GM19455 (cell line): ENCODE measurements around the gene TM6SF1.
"Not testable (repeated sequence)": the region's sequence is repeated elsewhere in the genome, so short reads cannot be mapped to it uniquely, and the experiment has no call there.

Experiments
- ATAC-seq: cut with Tn5 transposase; IDR thresholded peaks from one replicate; pipeline ENCODE4 v1.9.1; 2021; ENCODE audit not compliant: unreplicated experiment

Gene TM6SF1

DNA sequence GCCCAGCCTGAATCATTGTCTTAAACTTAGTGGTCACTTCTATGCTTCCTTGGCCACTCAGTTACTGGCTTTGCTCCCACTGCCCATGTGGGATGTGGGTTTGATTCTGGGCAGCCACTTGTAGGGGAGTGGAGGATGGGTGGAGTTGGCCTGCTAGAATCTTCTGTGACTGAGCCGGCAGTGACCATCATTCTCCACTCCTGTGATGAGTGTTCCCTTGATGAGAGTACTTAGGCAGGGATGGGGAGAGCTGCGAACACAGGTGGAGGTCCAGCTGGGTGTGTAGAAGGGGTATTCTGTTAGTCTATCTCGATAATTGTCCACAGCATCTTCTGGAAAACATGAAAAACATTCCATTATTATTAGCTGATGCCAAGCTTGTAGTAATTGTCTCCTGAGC is 8.0 kb downstream of the TM6SF1 start:
- ATAC-seq = no peak

DNA sequence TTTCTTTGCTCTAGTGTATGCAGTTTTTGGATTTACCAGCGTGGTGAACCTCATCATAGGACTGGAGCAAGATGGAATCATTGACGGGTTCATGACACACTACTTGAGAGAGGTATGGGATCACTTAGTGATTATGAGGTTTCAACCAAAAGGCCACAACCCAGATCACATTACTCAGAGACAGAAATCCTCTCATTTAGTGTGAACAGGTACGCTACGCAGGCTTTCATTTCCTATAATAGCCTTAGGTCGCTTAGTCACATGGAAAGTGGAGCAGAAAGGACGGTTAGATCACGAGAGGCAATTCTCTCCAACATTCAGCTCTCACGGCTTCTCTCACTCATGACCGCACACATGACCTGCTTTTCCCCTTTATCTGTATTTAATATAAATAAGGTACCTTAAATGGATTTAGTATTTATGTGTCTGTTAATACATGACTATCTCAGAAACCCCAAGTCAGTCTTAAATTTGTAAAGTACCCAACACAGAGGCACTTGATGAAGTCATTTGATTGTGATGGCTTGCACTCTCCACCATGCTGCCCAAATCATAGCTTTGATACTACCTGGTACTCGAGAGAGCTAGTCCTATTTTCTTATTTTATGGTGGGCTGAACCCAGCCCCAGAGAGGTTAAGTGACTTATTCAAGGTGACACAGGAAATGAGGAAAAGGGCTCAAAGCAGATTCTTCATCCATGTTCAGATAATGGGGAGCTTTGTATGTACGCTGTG is 8.6 kb downstream of the TM6SF1 start:
- peak; percentile 76 for ATAC-seq

DNA sequence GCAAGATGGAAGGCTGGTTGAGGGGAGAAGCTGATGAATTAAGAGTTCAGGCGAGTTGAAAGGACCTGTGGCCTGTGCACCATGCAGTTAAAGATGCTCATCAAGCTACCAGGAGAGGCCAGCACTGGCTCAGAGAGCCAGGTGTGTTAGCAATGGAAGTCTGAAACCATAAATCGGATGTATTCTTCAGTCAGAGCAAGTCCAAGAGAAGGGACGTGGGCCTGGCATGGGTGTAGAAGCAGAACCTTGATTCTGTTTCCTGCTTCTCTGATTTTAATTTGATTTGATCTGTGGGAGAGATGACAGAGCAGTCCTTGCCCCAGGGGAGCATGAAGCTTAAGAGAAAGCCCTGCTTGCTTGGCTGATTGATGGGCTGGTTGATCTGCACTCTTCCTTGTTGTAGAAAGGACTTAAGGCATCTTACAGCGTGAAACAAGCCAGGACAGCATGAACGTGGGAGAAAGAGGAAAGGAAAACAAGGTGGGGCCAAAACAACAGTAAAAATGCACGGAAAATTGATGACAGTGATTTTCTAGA is 10.9 kb downstream of the TM6SF1 start:
- no peak for ATAC-seq

DNA sequence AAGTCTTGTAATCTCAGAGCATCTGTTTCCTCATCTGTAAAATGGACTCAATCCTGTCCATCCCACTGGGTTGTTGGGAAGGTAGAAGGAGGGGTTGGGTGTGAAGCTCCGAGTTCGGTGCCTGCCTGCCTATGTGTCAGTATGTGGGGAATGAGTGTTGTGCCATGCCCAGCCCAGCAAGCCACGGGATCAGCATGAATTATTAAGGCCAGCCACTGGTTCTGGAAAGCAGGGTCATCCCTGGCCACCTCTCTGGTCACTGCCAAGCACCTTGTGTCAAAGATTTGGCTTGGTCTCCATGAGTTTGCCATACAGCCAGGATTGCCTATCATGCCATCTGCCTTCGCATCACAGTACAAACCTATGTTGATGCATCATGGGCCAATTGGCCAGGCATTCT is 11.5 kb downstream of the TM6SF1 start:
- ATAC-seq = no peak

DNA sequence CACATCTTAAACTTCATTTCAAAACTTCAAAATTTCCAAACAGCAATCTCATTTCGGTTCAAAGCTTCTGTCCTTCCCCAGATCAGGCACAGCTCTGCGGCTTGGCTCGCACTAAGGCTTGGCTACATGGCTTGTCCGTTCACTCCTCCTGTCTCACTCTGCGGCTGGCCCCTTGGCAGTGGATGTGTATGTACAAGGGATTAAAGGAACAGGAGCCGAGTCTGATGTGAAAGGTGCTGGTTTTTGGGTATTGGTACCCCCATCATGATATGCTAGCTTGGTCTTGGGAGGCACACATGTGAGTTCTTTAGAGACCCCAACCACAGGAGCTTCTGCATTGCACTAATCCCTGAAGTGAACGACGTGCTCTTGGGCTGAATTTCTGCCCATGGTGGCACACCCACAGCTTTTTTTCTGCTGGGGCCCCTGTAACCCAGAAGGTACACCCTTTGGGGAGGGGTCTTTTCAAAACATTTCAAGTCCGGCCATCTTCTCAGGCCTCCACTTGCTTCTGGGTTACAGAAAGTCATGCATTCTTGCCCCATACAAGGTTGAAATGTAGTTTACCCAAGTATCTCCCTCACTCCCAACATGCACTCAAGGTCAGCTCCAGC is 12.6 kb downstream of the TM6SF1 start:
- ATAC-seq = no peak

DNA sequence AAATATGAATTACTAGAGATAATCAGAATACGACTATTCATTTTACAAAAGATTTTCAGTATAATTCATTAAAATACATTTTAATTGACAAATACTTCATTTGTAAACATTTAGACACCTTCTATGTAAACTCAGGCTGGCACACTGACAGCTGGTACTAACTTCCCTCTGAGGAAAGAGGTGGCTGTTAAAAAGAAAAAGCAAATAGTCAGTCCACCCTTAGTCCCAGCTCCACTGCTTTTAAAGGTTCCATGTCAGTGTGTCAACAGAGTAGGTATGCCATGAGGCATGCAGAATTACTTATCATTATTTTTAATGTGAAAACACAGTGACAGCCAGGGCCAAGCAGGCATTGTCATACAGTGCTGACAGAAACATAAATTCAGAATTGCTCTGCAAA is 16.1 kb downstream of the TM6SF1 start:
- ATAC-seq = no peak

DNA sequence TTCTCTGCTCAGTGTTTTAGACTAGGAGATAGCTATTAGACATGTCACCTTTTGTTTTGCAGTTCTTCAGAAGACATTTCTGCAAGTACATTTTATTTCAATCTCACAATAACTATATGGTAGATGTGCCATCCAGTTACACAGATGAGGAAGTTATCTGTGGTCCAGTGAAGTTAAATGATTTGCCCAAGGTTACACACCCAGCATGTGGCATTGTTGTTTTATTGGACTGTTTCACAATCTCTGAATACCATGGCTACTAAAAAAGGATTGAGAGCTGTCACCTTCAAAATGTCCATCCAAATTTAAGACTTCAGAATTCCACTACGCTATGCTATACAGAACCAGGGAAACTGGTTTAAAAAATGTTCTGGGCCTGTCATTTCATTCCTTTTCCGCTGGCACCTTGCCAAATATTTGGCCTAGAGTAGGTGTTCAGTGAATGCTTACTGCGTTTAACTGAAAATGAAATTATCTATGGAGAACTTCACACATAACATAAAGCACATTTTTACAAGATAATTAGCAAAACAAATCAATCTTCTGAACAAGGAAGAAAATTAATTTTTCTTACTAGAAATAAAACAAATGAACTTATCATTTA is 20.2 kb downstream of the TM6SF1 start:
- no peak for ATAC-seq

DNA sequence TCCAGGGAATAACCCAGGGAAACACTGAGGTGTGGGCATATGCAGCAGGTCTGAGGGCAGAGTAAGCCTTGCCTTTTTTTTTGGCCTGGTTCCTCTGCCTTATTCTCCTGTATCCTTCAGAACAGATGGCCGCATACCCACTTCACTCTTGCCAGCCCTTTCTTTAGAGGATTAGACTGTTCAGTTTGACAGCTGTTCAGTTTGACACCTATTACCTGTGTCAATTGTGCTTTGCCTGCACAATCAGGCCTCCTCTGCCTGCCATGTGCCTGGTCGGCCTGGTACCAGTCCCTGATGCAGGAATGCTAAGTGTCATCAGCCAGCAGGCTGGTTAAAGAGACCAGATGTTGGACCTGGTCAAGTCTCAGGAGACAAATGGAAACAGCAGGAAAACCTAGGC is 22.3 kb downstream of the TM6SF1 start:
- no peak for ATAC-seq

DNA sequence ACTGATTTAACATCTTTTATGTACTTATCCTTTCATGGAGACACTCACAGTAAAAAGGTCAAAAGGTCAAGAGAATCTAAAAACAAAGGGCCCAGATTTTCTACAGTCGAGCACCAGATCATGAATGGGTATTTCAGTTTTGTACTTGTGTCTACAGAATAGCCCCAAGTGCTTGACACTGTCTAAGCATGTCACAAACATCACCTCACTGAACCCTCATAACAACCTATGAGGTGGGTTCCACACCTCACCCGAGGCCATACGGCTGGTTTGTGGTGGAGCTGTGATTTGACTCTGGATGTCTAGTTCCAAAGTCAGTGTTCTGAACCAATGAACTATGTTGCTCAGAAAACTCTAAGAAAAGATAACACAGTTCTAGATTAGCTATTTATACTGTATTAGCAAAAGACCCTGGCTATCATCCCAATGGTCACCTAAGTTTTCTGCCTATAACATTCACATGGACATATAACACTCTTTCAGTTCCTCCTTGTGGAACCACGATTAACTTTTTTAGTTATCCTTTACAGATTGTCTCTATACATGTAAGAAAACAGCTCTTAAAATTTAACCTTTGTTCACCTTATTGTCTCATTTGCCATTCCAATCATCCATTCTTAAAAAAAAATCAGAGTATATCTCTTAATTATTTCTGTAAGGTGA is 25.5 kb downstream of the TM6SF1 start:
- ATAC-seq = no peak

DNA sequence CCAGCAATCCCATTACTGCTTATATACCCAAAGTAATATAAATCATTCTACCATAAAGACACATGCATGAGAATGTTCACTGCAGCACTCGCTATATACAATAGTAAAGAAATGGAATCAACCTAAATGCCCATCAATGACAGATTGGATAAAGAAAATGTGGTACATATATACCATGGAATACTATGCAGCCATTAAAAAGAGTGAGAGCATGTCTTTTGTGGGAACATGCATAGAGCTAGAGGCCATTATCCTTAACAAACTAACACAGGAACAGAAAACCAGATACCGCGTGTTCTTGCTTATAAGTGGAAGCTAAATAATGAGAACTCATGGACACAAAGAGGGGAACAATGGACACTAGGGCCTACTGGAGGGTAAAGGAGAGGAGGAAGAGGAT is 34.7 kb downstream of the TM6SF1 start:
- not testable (repeated sequence) for ATAC-seq

DNA sequence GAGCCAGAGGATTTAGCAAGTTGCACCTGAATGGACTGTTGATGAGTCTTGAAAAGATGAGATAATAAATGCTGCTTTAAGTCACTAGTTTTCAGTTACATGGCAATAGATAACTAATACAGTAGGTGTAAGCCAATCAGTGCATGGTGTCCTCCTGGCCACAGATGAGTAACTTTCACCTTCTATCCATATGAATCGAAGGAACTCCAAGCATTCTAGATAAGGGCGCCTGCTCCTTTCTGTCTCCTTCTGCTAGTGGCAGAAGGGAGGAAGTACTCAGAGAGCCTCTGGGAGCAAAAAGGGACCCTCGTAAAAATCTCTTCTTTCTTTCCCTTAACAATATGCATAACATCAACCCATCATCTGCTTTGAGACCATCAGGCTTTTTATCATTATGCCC is 37.3 kb downstream of the TM6SF1 start:
- ATAC-seq = no peak

DNA sequence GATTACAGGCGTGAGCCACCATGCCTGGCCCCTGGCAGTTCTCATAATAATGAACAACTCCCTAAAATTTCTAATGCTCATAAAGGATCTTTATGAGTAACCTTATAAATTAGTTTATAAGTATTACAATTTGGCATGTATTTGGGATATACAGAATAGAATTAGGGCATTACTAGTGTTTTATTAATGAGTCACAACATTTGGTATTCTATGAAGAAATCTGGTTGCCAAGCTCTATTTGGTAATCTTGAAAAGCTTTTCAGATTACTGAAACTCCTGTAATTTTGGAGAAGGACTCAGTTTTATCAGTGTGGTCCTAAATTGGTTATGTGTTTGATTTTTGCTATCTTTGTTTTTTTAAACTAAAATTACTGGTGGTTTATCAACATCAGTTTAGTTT is 45.8 kb downstream of the TM6SF1 start:
- ATAC-seq = no peak

DNA sequence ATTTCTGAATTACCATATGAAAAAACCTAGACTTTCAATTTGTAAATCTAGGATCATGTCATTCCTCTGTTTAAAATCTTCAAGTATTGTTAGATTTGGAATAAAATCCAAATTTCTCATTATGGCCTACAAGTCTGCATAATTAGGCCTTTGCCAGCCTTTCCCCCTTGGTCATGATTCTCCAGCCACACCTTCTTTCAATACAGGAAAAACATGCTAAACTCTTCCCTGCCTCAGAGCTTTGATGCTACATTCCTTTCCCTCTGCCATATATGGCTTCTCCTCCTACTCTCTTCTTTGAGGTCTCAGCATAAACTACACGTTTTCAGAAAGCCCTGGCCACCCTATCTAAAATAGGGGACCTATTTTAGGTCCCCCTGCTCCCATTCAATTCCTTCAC is 48.5 kb downstream of the TM6SF1 start:
- ATAC-seq = no peak

DNA sequence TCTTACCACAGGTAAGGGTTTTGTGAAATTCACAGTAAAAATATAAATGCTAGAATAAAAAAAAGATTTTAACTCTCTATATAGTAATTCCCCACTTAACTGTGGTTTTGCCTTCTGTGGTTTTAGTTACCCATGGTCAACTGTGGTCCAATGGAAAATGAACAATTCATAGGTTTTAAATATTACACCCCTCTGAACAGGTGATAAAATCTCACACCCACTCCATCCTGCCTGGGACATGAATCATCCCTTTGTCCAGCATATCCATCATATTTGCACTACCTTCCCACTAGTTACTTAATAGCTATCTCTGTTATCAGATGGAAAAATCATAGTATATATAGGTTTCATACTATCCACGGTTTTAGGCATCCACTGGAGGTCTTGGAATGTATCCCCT is 50.9 kb downstream of the TM6SF1 start:
- no peak for ATAC-seq

DNA sequence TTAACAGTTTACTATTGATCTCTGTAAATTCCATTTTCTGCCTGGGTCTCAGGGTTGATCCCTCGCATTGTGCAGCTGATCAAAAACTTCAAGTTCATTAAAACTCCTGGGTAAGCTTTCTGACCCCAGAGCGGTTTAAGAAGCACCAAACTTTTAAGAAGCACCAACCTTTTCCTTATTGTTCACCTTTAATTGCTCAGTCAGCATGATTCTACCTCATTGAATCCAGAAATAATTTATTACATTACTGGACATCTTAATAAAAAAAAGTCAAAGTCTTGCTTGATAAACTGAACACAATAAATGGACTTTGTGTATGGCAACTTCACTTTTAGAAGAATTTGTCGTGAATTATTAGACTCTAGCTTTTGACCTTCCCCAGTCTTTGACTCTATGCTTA is 53.3 kb downstream of the TM6SF1 start:
- ATAC-seq = no peak

DNA sequence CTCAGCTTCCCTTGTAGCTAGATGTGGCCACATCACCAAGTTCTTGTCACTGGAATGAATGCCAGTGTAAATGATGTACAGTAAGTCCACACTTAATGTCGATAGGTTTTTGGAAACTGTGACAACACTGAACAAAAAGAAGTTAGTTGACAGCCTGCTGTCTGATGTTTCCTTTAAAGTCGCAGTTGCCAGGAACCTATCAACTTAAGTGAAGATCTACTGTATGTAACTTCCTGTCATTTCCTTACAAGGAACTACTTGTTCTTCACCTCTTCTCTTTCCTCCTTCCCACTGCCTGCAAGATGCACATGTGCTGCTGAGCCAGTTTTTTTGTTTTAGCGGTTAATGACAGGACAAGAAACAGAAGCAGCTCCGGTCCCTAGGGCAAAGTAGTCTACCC is 55.6 kb downstream of the TM6SF1 start:
- ATAC-seq = no peak

DNA sequence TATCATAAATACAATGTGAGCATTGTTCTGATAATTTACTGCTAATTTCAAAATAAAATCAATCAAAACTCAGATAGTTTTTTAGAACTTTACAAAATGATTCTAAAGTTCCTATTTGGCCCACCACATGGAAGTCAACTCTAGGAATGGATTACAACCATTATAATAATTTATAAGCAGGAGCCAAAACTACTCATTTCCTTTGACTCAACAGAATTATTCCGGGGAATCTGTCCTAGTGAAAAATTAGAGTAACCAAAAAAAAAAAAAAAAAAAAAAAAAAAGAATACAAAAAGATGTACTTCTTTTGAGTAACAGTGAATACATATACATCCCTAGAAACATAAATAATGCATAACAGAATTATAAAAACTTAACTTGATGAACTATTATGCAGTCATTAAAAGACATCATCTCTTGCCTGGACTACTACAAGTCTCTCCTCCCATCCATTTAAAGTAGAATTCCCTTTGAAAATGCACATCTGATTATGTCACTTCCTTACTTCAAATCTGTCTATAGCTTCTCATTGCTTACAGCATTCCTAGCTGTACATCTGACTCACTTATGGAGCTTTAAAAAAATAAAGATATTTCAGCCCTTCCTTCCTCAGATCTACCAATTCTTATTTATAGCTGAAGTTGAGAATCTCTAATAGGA is 56.8 kb downstream of the TM6SF1 start:
- no peak for ATAC-seq

DNA sequence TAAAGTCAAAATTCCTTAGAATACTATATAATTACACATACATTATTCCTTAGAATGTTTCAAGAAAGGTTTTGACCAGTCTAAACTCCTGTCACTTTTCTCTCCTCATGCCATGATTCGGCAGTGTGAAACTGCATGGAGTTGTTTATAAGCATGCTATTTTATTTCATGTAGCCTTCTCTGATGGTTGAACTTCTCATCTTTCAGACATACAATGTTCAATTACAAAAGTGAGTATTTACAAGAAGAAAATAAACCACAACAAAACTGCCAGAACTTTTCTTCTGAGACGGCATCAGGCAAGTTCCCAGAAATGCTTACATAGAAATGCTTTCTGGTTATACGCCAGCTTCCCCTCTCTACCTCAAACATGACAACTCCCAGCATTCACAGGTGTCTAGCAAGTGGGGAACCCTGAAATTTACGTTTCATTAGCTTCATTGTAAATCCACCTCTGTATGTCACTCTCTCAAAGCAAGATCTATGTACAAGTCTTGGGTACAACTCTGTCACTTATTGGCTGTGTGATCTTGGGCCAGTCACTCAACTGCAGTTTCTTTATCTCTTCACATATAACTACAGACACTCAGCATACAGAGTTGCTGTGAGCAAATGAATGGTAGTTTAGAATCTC is 57.4 kb downstream of the TM6SF1 start:
- no peak for ATAC-seq

DNA sequence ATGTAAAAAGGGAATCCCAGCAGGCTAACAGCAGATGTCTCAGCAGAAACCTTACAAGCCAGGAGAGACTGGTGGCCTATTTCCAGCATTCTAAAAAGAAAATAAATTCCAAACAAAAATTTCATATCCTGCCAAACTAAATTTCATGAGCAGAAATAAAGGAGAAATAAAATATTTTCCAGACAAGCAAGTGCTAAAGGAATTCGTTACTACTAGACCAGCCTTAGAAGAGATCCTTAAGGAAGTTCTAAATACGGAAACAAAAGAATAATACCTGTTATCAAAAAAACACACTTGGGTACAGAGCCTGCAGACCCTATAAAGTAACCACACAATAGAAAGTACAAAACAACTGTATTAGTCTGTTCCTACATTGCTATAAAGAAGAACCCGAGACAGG is 58.8 kb downstream of the TM6SF1 start:
- ATAC-seq = no peak

DNA sequence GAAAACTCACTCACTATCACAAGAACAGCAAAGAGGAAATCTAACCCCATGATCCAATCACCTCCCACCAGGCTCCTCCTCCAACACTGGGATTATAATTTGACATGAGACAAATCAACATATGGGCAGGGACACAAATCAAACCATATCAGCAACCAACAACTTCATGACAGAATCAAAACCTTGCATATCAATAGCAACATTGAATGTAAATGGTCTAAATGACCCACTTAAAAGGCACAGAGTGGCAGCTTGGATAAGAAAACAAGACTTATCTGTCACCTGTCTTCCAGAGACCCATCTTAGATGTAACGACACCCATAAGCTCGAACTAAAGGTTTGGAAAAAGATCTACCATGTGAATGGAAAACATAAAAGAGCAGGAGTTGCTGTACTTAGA is 59.4 kb downstream of the TM6SF1 start:
- ATAC-seq = no peak

DNA sequence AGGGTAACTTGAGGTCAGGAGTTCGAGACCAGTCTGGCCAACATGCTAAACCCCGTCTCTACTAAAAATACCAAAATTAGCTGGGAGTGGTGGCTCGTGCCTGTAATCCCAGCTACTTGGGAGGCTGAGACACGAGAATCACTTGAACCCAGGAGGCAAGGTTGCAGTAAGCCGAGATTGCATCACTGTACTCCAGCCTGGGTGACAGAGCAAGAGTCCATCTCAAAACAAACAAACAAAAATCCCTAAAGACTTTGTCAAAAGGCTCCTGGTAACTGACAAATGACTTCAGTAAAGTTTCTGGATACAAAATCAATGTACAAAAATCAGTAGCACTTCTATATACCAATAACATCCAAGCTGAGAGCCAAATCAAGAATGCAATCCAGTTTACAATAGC is 62.1 kb downstream of the TM6SF1 start:
- ATAC-seq = not testable (repeated sequence)
